ENCODE results near the gene GPX3.

GPX3 gene

GRCh38 chr5:151002681-151003502 lies 17.5 kb upstream of the GPX3 start:
- Histone ChIP-seq H3K36me3 (no peaks in the 10 kb centered on the region), H3K4me1 (ENCODE audit: control insufficient read depth in 1 of 2, insufficient read depth in 1 of 2, low read depth in 1 of 2, low read length in 1 of 2) (no peaks in the 10 kb centered on the region), H3K4me3 (ENCODE audit: low read depth in 1 of 2, low read length in 1 of 2) (no peak overlapping the region), H3K27me3 (no peaks in the 10 kb centered on the region), H3K27ac (no peak overlapping the region), H3K9me3 (no peaks in the 10 kb centered on the region)
- no peak for TF ChIP-seq CTCF (IDR thresholded peaks at IDR 0.05)

DNA sequence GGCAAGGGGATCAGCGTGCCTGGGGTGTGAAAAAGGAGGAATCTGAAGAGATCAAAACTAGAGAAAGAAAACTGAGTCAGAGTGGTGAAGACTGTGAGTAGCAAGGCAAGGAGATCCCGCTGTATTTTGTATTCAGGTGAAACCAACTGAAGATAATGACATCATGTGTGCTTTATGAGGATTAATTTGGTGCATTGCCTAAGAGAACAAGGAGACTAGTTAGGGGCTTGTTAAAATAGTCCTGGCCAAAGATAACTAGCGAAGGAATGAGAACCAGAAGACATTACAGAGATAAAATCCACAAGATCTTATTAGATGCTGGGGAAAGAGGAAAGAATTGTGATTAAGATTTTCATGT lies 16.9 kb upstream of the GPX3 start:
- H3K4me3 ChIP-seq (ENCODE audit: low read depth in 1 of 2, low read length in 1 of 2): no peak overlapping the region

DNA sequence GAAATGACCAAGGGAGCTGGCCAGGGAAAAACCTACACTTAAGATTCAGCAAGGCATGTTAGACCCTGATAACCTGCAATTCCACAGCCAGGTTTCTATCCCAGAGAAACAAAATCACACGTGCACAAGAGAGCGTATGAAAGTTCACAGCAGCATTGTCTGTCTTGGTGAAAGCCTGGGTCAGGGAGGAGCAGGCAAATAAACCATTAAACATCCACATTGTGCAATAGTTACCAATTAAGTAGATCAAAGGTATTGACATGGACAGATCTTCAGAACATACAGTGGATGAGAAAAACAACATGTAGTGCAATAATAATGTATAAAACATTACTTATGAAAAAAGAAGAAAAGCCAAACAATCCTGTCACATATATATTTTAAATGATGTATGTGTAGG lies 15.9 kb upstream of the GPX3 start:
- H3K4me1 ChIP-seq (ENCODE audit: control insufficient read depth in 1 of 2, insufficient read depth in 1 of 2, low read depth in 1 of 2, low read length in 1 of 2): no peaks in the 10 kb centered on the region
- H3K27ac ChIP-seq: no peak overlapping the region
- H3K4me3 ChIP-seq (ENCODE audit: low read depth in 1 of 2, low read length in 1 of 2): no peak overlapping the region
- no peaks in the 10 kb centered on the region for H3K27me3 ChIP-seq
- H3K36me3 ChIP-seq: no peaks in the 10 kb centered on the region
- no peak for TF ChIP-seq CTCF (IDR thresholded peaks at IDR 0.05)
- no peaks in the 10 kb centered on the region for H3K9me3 ChIP-seq

More for the DNA sequence above, 16.9 kb upstream of the GPX3 start:
- Histone ChIP-seq H3K9me3 (no peaks in the 10 kb centered on the region), H3K36me3 (no peaks in the 10 kb centered on the region), H3K27ac (no peak overlapping the region), H3K27me3 (no peaks in the 10 kb centered on the region), H3K4me1 (ENCODE audit: control insufficient read depth in 1 of 2, insufficient read depth in 1 of 2, low read depth in 1 of 2, low read length in 1 of 2) (no peaks in the 10 kb centered on the region)
- TF ChIP-seq CTCF (IDR thresholded peaks at IDR 0.05): no peak

DNA sequence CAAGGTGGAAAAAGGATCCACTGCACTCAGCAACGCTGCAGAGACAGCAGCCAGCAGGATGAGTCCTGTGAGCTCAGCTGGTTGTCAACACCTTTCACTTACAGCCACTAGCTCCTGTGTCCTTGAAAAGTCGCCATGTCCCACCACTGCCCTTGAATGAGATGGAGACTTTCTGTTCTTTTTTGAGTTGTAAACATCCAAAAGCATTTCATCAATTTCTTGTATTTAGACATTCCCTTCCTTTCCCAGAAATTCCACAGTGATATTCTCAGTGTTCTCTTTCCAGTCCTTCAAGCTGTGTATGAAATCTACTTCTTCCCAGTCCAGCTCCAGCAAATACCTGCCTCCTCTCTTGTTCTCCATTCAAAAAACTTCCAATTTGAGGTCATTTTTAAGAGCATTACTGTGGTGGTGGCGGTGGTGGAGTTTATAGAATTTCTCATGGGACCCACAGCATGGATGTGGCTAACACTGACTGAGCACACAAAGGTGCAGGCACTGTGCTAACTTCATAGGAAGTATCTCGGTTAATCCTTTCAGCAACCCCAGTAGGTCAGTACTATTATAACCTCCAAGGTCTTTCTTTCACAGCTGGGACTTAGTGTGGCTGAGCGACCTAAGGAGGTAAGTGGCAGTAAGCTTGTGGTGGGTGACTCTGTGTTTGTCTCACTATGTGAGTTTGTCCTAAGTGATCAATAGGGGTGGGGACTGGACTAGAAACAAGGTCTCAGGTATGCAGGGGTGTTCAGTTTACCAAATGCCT lies 15.0 kb upstream of the GPX3 start:
- H3K9me3 ChIP-seq: no peaks in the 10 kb centered on the region
- no peak overlapping the region for H3K4me3 ChIP-seq (ENCODE audit: low read depth in 1 of 2, low read length in 1 of 2)
- no peak overlapping the region for H3K27ac ChIP-seq
- no peaks in the 10 kb centered on the region for H3K27me3 ChIP-seq
- H3K36me3 ChIP-seq: no peaks in the 10 kb centered on the region
- H3K4me1 ChIP-seq (ENCODE audit: control insufficient read depth in 1 of 2, insufficient read depth in 1 of 2, low read depth in 1 of 2, low read length in 1 of 2): no peaks in the 10 kb centered on the region
- no peak for TF ChIP-seq CTCF (IDR thresholded peaks at IDR 0.05)

GRCh38 chr5:151005950-151006576 lies 14.3 kb upstream of the GPX3 start:
- no peak overlapping the region for H3K4me3 ChIP-seq (ENCODE audit: low read depth in 1 of 2, low read length in 1 of 2)
- H3K27ac ChIP-seq: no peak overlapping the region
- no peaks in the 10 kb centered on the region for H3K4me1 ChIP-seq (ENCODE audit: control insufficient read depth in 1 of 2, insufficient read depth in 1 of 2, low read depth in 1 of 2, low read length in 1 of 2)
- H3K36me3 ChIP-seq: no peaks in the 10 kb centered on the region
- TF ChIP-seq CTCF (IDR thresholded peaks at IDR 0.05): no peak
- H3K9me3 ChIP-seq: no peaks in the 10 kb centered on the region
- H3K27me3 ChIP-seq: no peaks in the 10 kb centered on the region

Measured in neutrophil (primary cell).